Subcutaneous abdominal adipose tissue (tissue), 5 donors: ENCODE results near the gene ZNF528.

ENCODE experiments used
- H3K27ac ChIP-seq: one replicate; pipeline ENCODE4 v1.7.0; 2013; ENCODE audit warnings: low read depth, mild to moderate bottlenecking, inconsistent platforms, low read length, moderate library complexity
- H3K27me3 ChIP-seq, 5 donors: one replicate each; pipeline ENCODE4 v1.7.0; 2013; ENCODE audit warnings: low read length in 5 of 5, inconsistent platforms in 1 of 5; ENCODE audit not compliant: control insufficient read depth in 5 of 5, insufficient read depth in 4 of 5
- H3K36me3 ChIP-seq, 5 donors: one replicate each; pipeline ENCODE4 v1.7.0; 2013; ENCODE audit warnings: low read length in 5 of 5; ENCODE audit not compliant: control insufficient read depth in 5 of 5, insufficient read depth in 5 of 5
- H3K4me1 ChIP-seq, 5 donors: one replicate each; pipeline ENCODE4 v1.7.0; 2013; ENCODE audit warnings: low read length in 5 of 5, mild to moderate bottlenecking in 3 of 5, moderate library complexity in 1 of 5; ENCODE audit not compliant: control insufficient read depth in 5 of 5, insufficient read depth in 5 of 5
- H3K4me3 ChIP-seq, 5 donors: one replicate each; pipeline ENCODE4 v1.7.0; 2013; ENCODE audit warnings: low read length in 5 of 5, low read depth in 1 of 5
- H3K9ac ChIP-seq, 5 donors: one replicate each; pipeline ENCODE4 v1.7.0; 2013; ENCODE audit warnings: low read length in 5 of 5, mild to moderate bottlenecking in 4 of 5, moderate library complexity in 3 of 5
- H3K9me3 ChIP-seq, 5 donors: one replicate each; pipeline ENCODE4 v1.7.0; 2013; ENCODE audit warnings: low read length in 5 of 5; ENCODE audit not compliant: control insufficient read depth in 5 of 5
- donor health status: healthy.
- donor health status: healthy.
- donor health status: healthy.
- donor health status: healthy.
- donor health status: healthy.

ZNF528 gene

GRCh38 chr19:52428937-52429336 is 31.3 kb downstream of the ZNF528 start, which contains the start of gene ZNF534:
TSS of gene ZNF534 (plus strand) at chr19:52429148. CDS start at chr19:52431475, 2,327 bp downstream.
- H3K36me3 ChIP-seq: peaks cover 0 to 25% (median 0%) of the 10 kb centered on the region in 5 donors
- H3K4me3 ChIP-seq: peak within 1 kb of the TSS in 1 of 5 donors; percentile 11
- peaks cover 6 to 71% (median 44%) of the 10 kb centered on the region in 5 donors for H3K9me3 ChIP-seq

GRCh38 chr19:52442179-52442578 is 44.5 kb downstream of the ZNF528 start:
- Histone ChIP-seq H3K4me1 (no peaks in the 10 kb centered on the region), H3K4me3 (peak overlapping the region in 3 of 5 donors; percentile 14 to 32 (median 30)), H3K9me3 (peaks cover 13 to 89% (median 67%) of the 10 kb centered on the region in 5 donors), H3K27me3 (no peaks in the 10 kb centered on the region), H3K27ac (no peak overlapping the region), H3K36me3 (peaks cover 0 to 7% (median 0%) of the 10 kb centered on the region in 5 donors), H3K9ac (no peak overlapping the region)

More at GRCh38 chr19:52428937-52429336, 31.3 kb downstream of the ZNF528 start, which contains the start of gene ZNF534:
- H3K27me3 ChIP-seq: no peaks in the 10 kb centered on the region
- no peak within 1 kb of the TSS for H3K27ac ChIP-seq
- H3K4me1 ChIP-seq: no peaks in the 10 kb centered on the region
- H3K9ac ChIP-seq: no peak within 1 kb of the TSS

GRCh38 chr19:52444506-52444905 is 46.9 kb downstream of the ZNF528 start:
- Histone ChIP-seq H3K4me3 (peak overlapping the region in 2 of 5 donors; percentile 10 to 40), H3K27me3 (no peaks in the 10 kb centered on the region), H3K9me3 (peaks cover 9 to 77% (median 61%) of the 10 kb centered on the region in 5 donors), H3K36me3 (no peaks in the 10 kb centered on the region), H3K4me1 (no peaks in the 10 kb centered on the region), H3K9ac (no peak overlapping the region), H3K27ac (no peak overlapping the region)

- peaks cover 0 to 17% (median 7%) of the 10 kb centered on the region in 5 donors for H3K4me1 ChIP-seq
- peak overlapping the region in 2 of 5 donors; percentile 30 to 39 for H3K4me3 ChIP-seq
- no peak overlapping the region for H3K9ac ChIP-seq
- H3K27me3 ChIP-seq: no peaks in the 10 kb centered on the region
- H3K27ac ChIP-seq: no peak overlapping the region
- peaks cover 0 to 3% (median under 1%) of the 10 kb centered on the region in 5 donors for H3K36me3 ChIP-seq
- H3K9me3 ChIP-seq: peaks cover 16 to 73% (median 68%) of the 10 kb centered on the region in 5 donors
Measured at GRCh38 chr19:52451241-52451640, 53.6 kb downstream of the ZNF528 start.

GRCh38 chr19:52453324-52454094 is 55.9 kb downstream of the ZNF528 start, which contains the start of gene ZNF578:
TSS of gene ZNF578 (plus strand) at chr19:52453553. CDS start at chr19:52501846, 48,293 bp downstream.
- Histone ChIP-seq H3K36me3 (peaks cover 6 to 21% (median 19%) of the 10 kb centered on the region in 5 donors), H3K27ac (peak within 1 kb of the TSS; percentile 41), H3K4me1 (peaks cover 0 to 17% (median 7%) of the 10 kb centered on the region in 5 donors), H3K9ac (peak within 1 kb of the TSS in 3 of 5 donors; percentile 47 to 71 (median 47)), H3K9me3 (peaks cover 30 to 85% (median 78%) of the 10 kb centered on the region in 5 donors), H3K27me3 (no peaks in the 10 kb centered on the region), H3K4me3 (peak within 1 kb of the TSS; percentile 77 to 97 (median 90))

- no peaks in the 10 kb centered on the region for H3K27me3 ChIP-seq
- H3K36me3 ChIP-seq: peaks cover 0 to 7% (median 2%) of the 10 kb centered on the region in 5 donors
- H3K27ac ChIP-seq: no peak overlapping the region
- H3K4me3 ChIP-seq: peak overlapping the region; percentile 17 to 40 (median 29)
- no peak overlapping the region for H3K9ac ChIP-seq
- no peaks in the 10 kb centered on the region for H3K4me1 ChIP-seq
- peaks cover 54 to 89% (median 75%) of the 10 kb centered on the region in 5 donors for H3K9me3 ChIP-seq
Measured at GRCh38 chr19:52464798-52465470, 67.3 kb downstream of the ZNF528 start.
